Parathyroid adenoma (tissue), 2 donors: ENCODE measurements around the gene DLG2.
A peak's percentile ranks its signal among the peaks of the same experiment; 100 is the strongest.

ENCODE experiments used
- H2AFZ ChIP-seq: fragments of 300-600 bp; sonication (generic); one replicate; pipeline ENCODE4 v1.7.0; 2017; ENCODE audit warnings: antibody characterized with exemption, mild to moderate bottlenecking
- H3K27ac ChIP-seq: fragments of 300-600 bp; sonication (generic); one replicate; pipeline ENCODE4 v1.7.0; 2017
- H3K27me3 ChIP-seq: fragments of 300-600 bp; sonication (generic); one replicate; pipeline ENCODE4 v1.7.0; 2017; ENCODE audit warnings: low read length; ENCODE audit not compliant: control insufficient read depth, insufficient read depth
- H3K36me3 ChIP-seq: fragments of 300-600 bp; sonication (generic); one replicate; pipeline ENCODE4 v1.7.0; 2017; ENCODE audit warnings: low read length; ENCODE audit not compliant: control insufficient read depth, insufficient read depth
- H3K4me1 ChIP-seq: fragments of 300-600 bp; sonication (generic); one replicate; pipeline ENCODE4 v1.7.0; 2017; ENCODE audit warnings: control low read depth
- H3K4me2 ChIP-seq: fragments of 300-600 bp; sonication (generic); one replicate; pipeline ENCODE4 v1.7.0; 2017; ENCODE audit warnings: low read length
- H3K4me3 ChIP-seq: fragments of 300-600 bp; sonication (generic); one replicate; pipeline ENCODE4 v1.7.0; 2017; ENCODE audit warnings: low read depth, low read length
- H3K79me2 ChIP-seq: fragments of 300-600 bp; sonication (generic); one replicate; pipeline ENCODE4 v1.7.0; 2017; ENCODE audit warnings: control low read depth
- H3K9ac ChIP-seq: fragments of 300-600 bp; sonication (generic); one replicate; pipeline ENCODE4 v1.7.0; 2017; ENCODE audit warnings: mild to moderate bottlenecking
- H3K9me3 ChIP-seq: fragments of 300-600 bp; sonication (generic); one replicate; pipeline ENCODE4 v1.7.0; 2017; ENCODE audit warnings: low read length; ENCODE audit not compliant: control insufficient read depth
- CTCF ChIP-seq: fragments of 300-600 bp; sonication (generic); IDR thresholded peaks from one replicate; pipeline ENCODE4 v1.7.0; 2017; ENCODE audit warnings: antibody characterized with exemption, mild to moderate bottlenecking
- donor health status: primary hyperparathyroidism.

Gene DLG2

GRCh38 chr11:85666687-85667086 is 39.5 kb upstream of the DLG2 start:
- no peak for TF ChIP-seq CTCF
- Histone ChIP-seq H3K27me3 (no peaks in the 10 kb centered on the region), H3K9me3 (no peaks in the 10 kb centered on the region), H3K27ac (no peak overlapping the region), H3K4me1 (peaks cover 3% of the 10 kb centered on the region), H2AFZ (no peak overlapping the region), H3K4me3 (no peak overlapping the region), H3K36me3 (no peaks in the 10 kb centered on the region), H3K4me2 (no peak overlapping the region), H3K79me2 (no peaks in the 10 kb centered on the region), H3K9ac (no peak overlapping the region)

- Histone ChIP-seq H3K27me3 (no peaks in the 10 kb centered on the region), H3K4me1 (peaks cover 6% of the 10 kb centered on the region), H2AFZ (peak overlapping the region; percentile 84), H3K27ac (no peak overlapping the region), H3K36me3 (no peaks in the 10 kb centered on the region), H3K79me2 (peaks cover 2% of the 10 kb centered on the region), H3K4me3 (no peak overlapping the region), H3K9me3 (no peaks in the 10 kb centered on the region), H3K9ac (no peak overlapping the region), H3K4me2 (no peak overlapping the region)
- TF ChIP-seq CTCF = no peak
Measured at GRCh38 chr11:85665733-85666132, 38.6 kb upstream of the DLG2 start.

- Histone ChIP-seq H3K4me3 (peak within 1 kb of the TSS; percentile 80), H3K27me3 (no peaks in the 10 kb centered on the region), H3K27ac (peak within 1 kb of the TSS; percentile 96), H3K79me2 (peaks cover 2% of the 10 kb centered on the region), H3K9me3 (no peaks in the 10 kb centered on the region), H2AFZ (peak within 1 kb of the TSS; percentile 84), H3K4me1 (peaks cover 6% of the 10 kb centered on the region), H3K4me2 (peak within 1 kb of the TSS; percentile 81), H3K36me3 (no peaks in the 10 kb centered on the region), H3K9ac (peak within 1 kb of the TSS; percentile 98)
- no peak for TF ChIP-seq CTCF
Measured at GRCh38 chr11:85664615-85665481, 37.7 kb upstream of the DLG2 start, which contains the start of gene CREBZF. TSS of gene CREBZF (minus strand) at chr11:85665129. CDS start at chr11:85664875, 254 bp downstream.

GRCh38 chr11:85663753-85664614 is 36.8 kb upstream of the DLG2 start:
- Histone ChIP-seq H3K36me3 (no peaks in the 10 kb centered on the region), H3K9me3 (no peaks in the 10 kb centered on the region), H3K4me3 (peak overlapping the region; percentile 80), H3K4me1 (peaks cover 6% of the 10 kb centered on the region), H3K79me2 (peaks cover 2% of the 10 kb centered on the region), H2AFZ (peak overlapping the region; percentile 84), H3K4me2 (peak overlapping the region; percentile 81), H3K9ac (peak overlapping the region; percentile 98), H3K27ac (peak overlapping the region; percentile 96), H3K27me3 (no peaks in the 10 kb centered on the region)
- TF ChIP-seq CTCF = peak; percentile 63
